GM12892 (cell line): ENCODE measurements around the gene KNDC1.

Experiments
- POLR2A ChIP-seq: IDR thresholded peaks from 2 replicates; pipeline ENCODE4 v1.6.1; 2011; ENCODE audit warnings: low read depth, low read length, control low read depth
- POLR2AphosphoS5 ChIP-seq: IDR thresholded peaks from 2 replicates; pipeline ENCODE4 v1.6.1; 2011; ENCODE audit warnings: low read depth, low read length, control low read depth

- TF ChIP-seq POLR2AphosphoS5 (no peak), POLR2A (no peak)
Observed at GRCh38 chr10:133189256-133189655, 29.2 kb downstream of the KNDC1 start.
